Posterior vena cava (tissue), 2 donors: ENCODE data around the gene MTHFD2. TPM values are rescaled to one million over a fixed set of nuclear protein-coding genes. Genes with fewer than 3 reads are reported as not detected.
"Not testable (repeated sequence)": the region's sequence is repeated elsewhere in the genome, so short reads cannot be mapped to it uniquely, and the experiment has no call there.

Experiments used
- DNase-seq: peaks from one replicate; pipeline ENCODE4 v3.0.0-alpha.2; 2020; ENCODE audit warnings: low spot score
- intact Hi-C, 2 donors: fragments of 100-400 bp; cut with DNase I; formaldehyde crosslinking; loops; one replicate each; pipeline versions ENCODE4 v1.14.1 to v1.14.2; 2022 to 2023
- total RNA-seq, 2 donors: library from RNA; stranded (reverse); fragmentation: NEBNext Ultra II Directional; extraction: Animal tissue kit (Norgen Biotek cat#: 25700); gene quantifications; one replicate each; pipeline ENCODE4 v1.2.1, GENCODE V29; 2021
- donor health status: DM: yes; HTN: yes; CAD: no.
- donor health status: DM: yes; HTN: yes; CAD: no.

MTHFD2 gene
- total RNA-seq, 2 donors from 2014 or later = 83.7 to 101 TPM

DNA sequence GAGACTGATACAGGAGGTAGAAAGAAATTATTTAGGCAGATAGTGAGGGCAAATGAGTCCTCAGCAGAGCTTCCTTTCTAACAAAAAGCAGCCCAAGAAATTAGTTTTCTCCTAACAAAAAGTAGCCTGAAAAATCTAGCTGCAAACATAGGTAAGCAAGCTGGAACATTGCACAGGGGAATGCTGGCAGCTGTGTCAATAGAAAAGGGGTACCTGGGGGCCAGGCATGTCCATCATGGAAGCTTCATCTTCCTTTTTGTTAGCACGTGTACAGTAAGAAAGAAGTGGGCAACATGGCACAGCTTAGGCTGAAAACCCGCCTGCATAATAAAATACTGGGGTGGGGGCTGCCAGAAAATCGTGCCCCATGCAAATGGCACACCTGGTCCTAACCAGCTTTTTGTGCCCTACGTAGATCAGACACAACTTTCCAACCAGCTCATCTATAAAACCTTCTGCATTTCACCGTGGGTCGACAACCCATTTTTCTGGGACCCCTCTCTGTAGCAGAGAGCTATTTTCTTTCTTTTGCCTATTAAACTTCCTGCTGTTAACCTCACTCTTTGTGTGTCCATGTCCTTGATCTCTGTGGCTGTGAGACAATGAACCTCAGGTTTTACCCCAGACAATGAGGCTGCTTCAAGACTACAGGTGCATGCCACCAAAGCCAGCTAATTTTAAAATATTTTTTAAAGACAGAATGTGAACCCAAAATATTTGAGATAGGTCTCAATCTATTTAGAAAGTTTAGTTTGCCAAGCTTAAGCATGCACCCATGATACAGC is 6.6 kb upstream of the MTHFD2 start:
- intact Hi-C loops = no loop called here

GRCh38 chr2:74194799-74195198 is 3.6 kb upstream of the MTHFD2 start:
- no peak for DNase-seq
- intact Hi-C loops = no loop called here

More for the DNA sequence above, 6.6 kb upstream of the MTHFD2 start:
- DNase-seq = no peak

- intact Hi-C loops = no loop called here
- DNase-seq = no peak
Observed at GRCh38 chr2:74197049-74197448, 1.4 kb upstream of the MTHFD2 start.

- no peak for DNase-seq
- intact Hi-C loops = no loop called here
Observed at GRCh38 chr2:74198023-74198460, 373 bp upstream of the MTHFD2 start.

GRCh38 chr2:74199275-74199701 is 873 bp downstream of the MTHFD2 start:
- no peak for DNase-seq
- intact Hi-C loops = no loop called here

DNA sequence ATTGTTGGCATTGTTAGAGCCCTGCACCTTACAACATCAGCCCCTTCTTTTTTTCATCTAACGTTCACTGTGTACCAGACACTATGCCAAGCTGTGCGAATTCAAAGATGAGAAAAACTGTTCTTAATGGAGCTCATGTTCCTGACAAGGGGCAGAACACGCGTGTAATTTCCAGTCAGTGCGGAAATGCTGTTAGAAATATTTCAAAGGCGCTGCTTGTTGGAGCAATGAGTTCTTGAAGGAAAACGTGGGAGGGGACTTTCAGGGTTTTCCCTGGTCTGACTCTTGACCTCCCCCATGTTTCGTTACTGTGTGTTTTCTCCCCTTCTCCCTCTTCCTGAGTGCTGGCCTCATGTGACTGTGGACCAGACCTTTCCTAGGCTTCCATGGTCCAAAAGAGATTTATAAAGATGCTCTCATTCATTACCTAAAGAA is 1.5 kb downstream of the MTHFD2 start:
- no peak for DNase-seq
- intact Hi-C loops = no loop called here

GRCh38 chr2:74201196-74201595 is 2.8 kb downstream of the MTHFD2 start:
- no peak for DNase-seq
- intact Hi-C loops = no loop called here

- intact Hi-C loops = no loop called here
- no peak for DNase-seq
Observed at GRCh38 chr2:74201596-74201995, 3.2 kb downstream of the MTHFD2 start.

- intact Hi-C loops = no loop called here
- no peak for DNase-seq
Observed at GRCh38 chr2:74204436-74204835, 6.0 kb downstream of the MTHFD2 start.

GRCh38 chr2:74205113-74205512 is 6.7 kb downstream of the MTHFD2 start:
- intact Hi-C loops = no loop called here
- DNase-seq = no peak

GRCh38 chr2:74205596-74205995 is 7.2 kb downstream of the MTHFD2 start:
- DNase-seq = no peak

GRCh38 chr2:74206180-74206688 is 7.8 kb downstream of the MTHFD2 start:
- intact Hi-C loops = no loop called here
- DNase-seq = no peak

More at GRCh38 chr2:74205596-74205995, 7.2 kb downstream of the MTHFD2 start:
- intact Hi-C loops = no loop called here

GRCh38 chr2:74212702-74213410 is 14.4 kb downstream of the MTHFD2 start:
- no peak for DNase-seq
- intact Hi-C loops = no loop called here

DNA sequence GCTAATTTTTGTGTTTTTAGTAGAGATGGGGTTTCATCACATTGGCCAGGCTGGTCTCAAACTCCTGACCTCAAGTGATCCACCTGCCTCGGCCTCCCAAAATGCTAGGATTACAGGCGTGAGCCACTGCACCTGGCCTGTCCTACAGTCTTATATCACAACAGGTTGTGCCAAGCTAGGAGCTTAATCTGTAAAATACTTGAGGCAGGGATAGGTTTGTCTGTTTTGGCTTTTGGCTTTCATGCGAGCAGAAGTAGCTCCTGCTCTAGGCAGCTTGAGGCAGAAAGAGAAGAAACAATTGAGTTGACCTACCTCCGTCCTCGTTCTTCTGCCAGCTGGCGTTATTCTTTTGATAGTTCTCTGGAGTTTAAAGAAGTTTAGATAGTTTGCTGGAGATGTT is 17.4 kb downstream of the MTHFD2 start:
- DNase-seq, intact Hi-C loops: not testable (repeated sequence)

- intact Hi-C loops = no loop called here
- no peak for DNase-seq
Observed at GRCh38 chr2:74216642-74217041, 18.2 kb downstream of the MTHFD2 start.

DNA sequence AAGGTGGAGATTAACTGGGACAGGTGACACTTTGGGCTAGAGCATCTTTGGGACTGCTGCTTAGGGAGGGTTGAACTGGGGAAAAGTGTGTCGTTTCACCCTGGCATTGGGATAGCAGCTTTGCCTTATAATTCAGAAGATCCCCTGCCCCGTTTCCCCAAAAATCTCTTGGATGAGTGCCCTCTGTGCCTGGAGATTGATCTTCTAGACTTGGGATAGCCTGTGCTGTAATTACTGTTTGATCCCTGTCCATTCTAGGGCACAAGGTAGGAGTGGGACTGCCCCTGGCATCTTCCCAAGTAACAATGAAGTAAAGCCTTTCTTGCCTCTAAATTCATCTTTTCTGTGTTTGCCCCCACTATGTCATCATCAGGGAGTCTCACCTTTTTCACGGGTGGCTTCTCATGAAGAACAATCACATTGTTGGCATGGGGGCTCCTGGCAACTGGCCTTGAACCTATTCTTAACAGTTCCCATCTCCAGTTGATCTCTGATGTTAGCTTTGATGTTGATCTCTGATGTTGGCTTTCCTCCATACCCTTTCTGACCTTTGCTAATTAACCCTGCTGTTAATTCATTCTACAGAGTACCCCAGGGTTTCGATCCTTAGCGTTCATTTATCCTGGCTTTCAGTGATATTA is 21.6 kb downstream of the MTHFD2 start:
- no peak for DNase-seq
- intact Hi-C loops = no loop called here

DNA sequence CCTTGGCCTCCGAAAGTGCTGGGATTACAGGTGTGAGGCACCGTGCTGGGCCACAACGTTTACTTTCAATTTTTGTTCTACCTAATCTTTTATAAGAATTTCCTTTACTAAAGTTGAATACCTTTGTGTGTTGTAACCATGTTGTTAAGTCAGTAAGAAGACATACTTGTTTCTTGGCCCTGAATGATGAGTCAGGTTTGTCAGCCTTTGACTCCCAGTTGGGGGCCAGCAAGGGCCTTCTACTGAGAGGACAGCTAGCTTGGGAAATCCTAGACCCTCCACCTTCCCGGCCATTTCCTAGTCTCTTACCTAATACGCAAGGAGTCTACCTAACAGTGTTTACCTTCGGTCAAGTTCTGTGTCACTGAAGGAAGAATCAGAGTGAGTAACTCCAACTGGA is 22.7 kb downstream of the MTHFD2 start:
- intact Hi-C loops = no loop called here

DNA sequence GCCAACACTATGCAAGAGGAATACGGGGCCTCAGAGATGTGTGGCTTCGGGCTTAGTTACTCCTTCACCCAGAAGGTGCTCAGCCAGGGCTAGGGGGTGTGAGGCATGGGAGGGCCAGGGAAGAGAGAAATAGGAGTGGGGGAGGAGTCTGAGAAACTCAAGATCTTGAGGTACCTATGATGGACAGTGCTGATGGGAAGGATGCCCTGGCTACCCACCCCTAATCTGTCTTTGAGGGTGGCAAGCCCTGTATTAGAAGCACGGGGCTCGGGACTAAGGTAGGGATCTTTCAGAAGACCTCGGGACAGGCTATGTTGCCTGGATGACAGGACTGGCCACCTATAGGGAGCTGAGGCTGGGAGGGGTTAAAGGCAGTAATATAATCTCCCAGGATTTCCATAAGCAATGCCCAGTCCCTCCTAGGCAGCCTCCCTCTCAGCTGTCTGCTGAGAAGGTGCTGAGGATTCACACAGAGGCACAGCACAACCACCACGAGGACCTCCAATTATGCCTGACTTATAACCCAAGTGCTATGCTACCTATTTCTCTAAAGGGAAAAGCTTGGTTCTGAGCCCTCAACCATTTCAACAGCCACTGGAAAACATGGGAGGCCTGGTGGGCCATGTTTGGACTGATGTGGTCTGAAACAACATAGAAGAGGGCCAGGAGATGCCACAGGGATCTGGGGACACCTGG is 23.3 kb downstream of the MTHFD2 start:
- intact Hi-C loops = no loop called here
- no peak for DNase-seq

More for the DNA sequence above, 22.7 kb downstream of the MTHFD2 start:
- DNase-seq = peak; percentile 40

- DNase-seq = no peak
- intact Hi-C loops = no loop called here
Observed at GRCh38 chr2:74222300-74222650, 23.9 kb downstream of the MTHFD2 start.
